ENCODE measurements around the gene CDCA8.

CDCA8 gene

GRCh38 chr1:37755951-37756560, 63.7 kb downstream of the CDCA8 start:
- no peak for TF ChIP-seq JUND (IDR thresholded peaks at IDR 0.05; ENCODE audit: low read depth)
- in situ Hi-C loops (cut with HindIII; ENCODE audit: low pct_unique_long_range_greater_than_20kb, low sequenced_read_pairs), result no loop called here
- DNase-seq (ENCODE audit: low read depth in 1 of 2, low spot score in 1 of 2), result no peak
